Left cardiac atrium (tissue), 4 donors: ENCODE data around the gene NRM. TPM values are rescaled to one million over a fixed set of nuclear protein-coding genes. Genes with fewer than 3 reads are reported as not detected.

Experiments used
- ATAC-seq, 2 donors: fragments of 200-7000 bp; cut with Tn5 transposase; one replicate each; pipeline ENCODE4 v1.9.1; 2020; ENCODE audit warnings: mild to moderate bottlenecking in 2 of 2, moderate library complexity in 2 of 2
- DNase-seq: peaks from one replicate; pipeline ENCODE4 v3.0.0-alpha.2; 2020
- intact Hi-C, 2 donors: fragments of 100-400 bp; cut with DNase I; formaldehyde crosslinking; loops; one replicate each; pipeline versions ENCODE4 v1.14.1 to v1.15.1; 2022 to 2023
- total RNA-seq, 2 donors: library from RNA; stranded (reverse); fragmentation: NEBNext Ultra II Directional; extraction: Animal tissue kit (Norgen Biotek cat#: 25700); gene quantifications; one replicate each; pipeline ENCODE4 v1.2.1, GENCODE V29; 2021
- donor health status: DM: no; HTN: yes; CAD: no.
- donor health status: DM: no; HTN: yes; CAD: no; lungs with severe emphysema.
- donor health status: DM: yes; HTN: yes; CAD: no.
- donor health status: Dilated cardiomyopathy.

Gene NRM
- total RNA-seq, 2 donors from 2014 or later = 5.3 to 6.3 TPM

DNA sequence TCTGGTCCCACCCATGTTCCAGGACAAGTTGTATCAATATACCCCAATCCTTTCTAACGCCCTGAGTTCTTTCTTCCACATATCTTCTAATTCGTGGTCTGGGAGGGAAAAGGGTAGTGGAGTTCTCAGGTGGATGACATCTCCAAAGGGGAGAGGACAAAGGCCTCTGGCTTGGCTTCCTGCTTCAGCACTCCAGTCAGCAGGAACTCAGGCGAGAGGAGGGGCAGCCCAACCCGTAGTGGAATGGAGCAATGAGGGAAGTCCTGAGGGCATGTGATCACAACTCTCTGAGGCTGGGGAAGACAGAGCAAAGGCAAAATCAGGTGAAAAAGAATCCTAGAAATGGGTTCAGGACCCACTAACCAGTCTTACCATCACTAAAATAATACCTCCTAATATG, 9.6 kb upstream of the NRM start:
- DNase-seq (no peak), ATAC-seq (peak; percentile 75 to 82)
- intact Hi-C loops = no loop called here

DNA sequence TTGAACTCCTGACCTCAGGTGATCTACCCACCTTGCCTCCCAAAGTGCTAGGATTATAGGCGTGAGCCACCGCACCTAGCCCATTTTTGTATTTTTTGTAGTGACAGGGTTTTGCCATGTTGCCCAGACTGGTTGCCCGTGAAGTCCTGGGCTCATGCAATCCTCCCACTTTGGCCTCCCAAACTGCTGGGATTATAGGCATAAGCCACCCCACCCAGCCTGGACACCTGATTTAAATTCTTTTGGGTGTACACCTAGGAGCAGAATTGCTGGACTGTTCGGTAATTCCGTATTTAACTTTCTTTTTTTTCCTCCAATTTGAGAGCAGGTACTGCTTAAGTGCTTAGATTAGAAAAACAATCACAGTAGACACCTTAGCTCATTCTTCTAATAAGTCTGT, 5.6 kb upstream of the NRM start:
- intact Hi-C loops = no loop called here
- DNase-seq = no peak

DNA sequence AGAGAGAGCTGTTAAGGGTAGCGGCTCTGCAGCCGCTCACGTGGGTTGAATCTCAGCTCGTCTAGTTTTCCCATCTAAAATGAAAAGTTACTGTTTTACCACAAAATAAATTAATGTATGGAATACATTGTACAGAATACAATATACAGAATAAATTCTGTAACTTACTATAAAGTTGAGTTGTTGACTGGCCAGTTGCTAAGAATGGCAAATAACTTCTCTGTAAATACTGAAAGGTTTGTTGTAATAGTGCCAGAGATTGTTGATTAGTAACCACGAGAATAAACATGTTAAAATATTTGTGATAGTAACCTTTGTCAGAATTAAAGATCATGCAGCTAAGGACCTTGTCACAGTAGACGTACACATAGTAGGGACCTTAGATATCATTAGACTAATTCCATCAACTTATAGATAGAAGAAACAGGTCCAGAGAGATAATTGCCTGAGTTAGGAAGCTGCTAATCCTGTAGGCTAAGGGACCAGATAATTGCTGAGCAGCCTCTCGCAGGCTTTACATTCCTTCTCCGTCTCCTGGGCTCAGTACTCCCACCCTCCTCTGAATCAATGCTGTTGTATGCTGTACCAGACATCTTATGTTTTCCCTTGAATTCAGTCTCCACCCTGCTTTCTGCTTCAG, 544 bp upstream of the NRM start:
- ATAC-seq = no peak
- intact Hi-C loops = no loop called here
- DNase-seq = no peak

More for the DNA sequence above, 5.6 kb upstream of the NRM start:
- ATAC-seq = no peak

DNA sequence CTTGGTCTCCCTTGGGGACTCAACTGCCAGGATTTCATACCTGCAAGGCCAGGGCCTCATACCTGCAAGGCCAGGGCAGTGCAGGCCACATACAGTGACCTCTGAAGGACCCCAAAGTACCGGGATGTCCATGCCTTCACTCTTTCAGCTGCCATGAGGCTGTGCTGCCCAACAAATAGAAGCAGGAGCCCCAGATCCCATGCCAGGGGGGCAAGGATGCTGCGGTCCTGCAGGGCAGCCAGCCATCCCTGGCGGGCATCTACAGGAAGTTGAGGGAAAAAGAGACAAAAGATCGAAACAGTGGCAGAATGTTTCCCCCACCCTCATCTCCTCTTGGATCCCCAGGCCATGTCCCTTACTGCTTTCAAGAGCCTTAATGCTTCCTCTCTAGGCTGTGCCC, 799 bp downstream of the NRM start:
- intact Hi-C loops = no loop called here
- no peak for DNase-seq
- no peak for ATAC-seq

DNA sequence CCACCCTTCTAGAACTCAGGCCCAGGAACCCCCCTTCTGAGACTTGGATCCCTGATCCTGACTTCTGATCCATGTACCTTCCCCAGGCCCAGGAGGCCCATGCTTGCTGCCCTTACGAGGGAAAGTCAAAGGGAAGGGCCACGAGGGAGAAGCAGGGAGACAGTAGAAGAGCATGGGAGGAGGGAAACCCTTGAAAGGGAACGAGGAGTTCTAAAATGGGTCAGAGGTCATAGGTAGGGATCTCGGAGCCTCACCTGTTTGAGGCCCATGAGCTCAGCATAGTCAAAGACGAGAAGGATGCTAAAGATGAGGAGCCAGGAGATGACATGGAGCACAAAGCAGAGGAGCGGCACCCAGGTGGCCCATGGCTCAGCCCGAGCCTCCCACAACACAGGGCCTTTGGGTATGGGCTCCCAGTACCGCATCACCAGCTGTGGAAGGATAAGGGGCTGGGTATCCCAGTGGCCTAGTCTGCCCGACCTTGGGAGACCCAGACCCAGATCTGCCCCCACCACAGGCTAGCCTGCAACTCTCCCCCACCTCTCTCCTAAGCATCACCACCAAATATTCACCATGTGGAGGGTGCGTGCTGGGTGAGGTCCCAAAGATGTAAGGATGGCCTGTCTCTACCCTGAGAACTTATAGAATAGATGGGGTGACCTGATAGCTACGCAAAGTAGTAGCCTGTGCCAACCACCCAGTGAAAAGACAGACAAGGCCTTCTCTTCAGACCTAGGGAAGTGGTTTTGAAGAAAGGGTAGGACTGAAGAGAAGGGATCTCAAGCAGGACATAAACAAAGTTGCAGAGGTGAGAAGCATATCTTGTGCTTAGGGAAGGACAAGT, 1.5 kb downstream of the NRM start:
- intact Hi-C loops = no loop called here
- no peak for DNase-seq

DNA sequence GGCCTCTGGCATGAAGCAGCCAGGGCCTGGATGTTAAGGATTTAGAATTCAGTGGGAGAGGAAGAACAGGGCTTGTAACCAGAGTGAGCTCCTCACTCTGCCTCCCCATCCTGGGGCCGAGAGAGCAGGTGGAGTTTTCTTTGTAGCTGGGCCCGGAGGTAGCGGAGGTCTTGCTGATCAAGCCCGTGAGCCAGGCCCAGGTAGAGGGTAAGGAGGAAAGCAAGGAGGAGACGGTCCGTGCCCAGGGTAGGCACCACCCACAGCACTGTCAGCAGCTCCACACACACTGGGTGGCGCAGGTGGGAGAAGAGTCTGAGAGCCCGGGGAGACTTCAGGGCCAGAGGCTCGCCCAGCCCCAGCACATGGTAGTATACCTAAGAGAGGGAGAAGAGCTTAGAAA, 2.2 kb downstream of the NRM start:
- no peak for DNase-seq
- intact Hi-C loops = no loop called here
- no peak for ATAC-seq

More for the DNA sequence above, 1.5 kb downstream of the NRM start:
- no peak for ATAC-seq

DNA sequence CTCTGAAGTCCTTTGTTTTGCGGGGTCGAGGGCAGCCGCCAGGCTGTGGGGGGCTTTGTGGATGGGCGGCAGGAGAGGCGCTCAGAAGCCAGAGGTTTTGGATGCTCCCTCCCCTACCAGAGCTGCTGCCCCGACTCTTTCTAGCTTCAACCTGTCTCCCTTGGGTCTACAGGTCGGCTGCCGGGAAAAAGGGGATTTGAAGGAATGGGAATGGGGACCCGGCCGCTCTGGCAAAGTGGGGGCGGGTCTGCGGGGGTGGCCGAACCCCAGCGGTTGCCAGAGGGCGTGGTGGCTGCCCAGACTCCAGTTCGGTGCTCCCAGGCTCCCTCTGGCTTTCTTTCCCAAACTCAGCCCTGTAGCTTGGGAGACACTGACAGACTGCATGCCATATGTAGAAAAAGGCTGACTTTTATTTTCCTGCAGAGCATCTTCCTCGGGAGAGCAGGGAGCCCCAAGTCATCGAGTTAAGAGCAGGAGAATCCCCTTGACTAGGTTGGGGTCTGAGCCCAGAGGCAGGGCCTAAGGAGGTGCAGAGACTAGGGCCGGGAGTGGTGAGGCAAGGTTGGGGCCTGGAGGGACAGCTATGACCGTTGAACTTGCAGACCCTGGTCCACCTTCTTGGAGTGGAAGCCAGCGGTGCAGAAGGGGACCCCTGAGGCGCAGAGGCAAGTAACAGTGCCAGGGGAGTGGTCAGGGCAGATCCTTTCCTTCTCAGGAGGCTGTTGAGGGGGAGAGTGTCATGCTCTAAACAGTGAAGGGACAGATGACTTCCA, 2.9 kb downstream of the NRM start:
- ATAC-seq (no peak), DNase-seq (peak; percentile 64)
- intact Hi-C loops = no loop called here

DNA sequence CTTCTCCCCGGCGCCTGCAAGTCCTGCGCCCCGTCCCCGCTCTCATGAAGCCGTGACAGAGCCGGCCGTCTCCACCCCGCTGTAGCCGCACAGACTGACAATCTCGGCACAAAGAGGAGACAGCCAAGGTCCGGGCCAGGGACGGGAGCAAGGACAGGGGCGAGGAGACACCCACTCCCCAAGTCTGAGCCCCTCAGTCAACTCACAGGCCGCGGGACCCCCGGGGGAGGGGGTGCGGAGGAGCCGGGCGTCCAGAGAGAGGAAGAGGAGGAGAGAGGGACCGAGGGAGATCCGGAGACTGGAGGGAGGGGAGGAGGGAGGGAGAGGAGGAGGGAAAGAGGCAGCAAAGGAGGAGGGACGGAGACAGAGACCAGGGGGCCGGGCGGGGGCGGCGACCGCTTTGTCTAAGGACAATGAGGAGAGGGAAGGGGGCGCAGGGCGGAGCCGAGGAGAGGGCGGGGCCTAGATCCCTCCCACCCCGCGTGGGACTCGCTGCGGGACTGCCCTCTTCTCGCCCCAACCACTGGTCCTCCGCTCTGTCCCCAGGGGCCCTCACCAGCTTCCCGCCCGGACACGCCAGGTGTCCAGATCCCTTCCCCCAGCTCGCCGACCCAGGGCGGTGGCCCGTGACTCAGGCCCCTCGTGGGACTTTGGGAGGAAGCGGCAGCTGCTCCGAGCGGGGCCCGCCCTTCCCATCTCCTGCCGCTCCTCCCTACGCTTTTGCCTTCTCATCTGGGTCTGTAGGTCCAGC, 3.7 kb downstream of the NRM start:
- peak; percentile 98 for DNase-seq
- peak; percentile 69 to 79 for ATAC-seq
- intact Hi-C loops = no loop called here

DNA sequence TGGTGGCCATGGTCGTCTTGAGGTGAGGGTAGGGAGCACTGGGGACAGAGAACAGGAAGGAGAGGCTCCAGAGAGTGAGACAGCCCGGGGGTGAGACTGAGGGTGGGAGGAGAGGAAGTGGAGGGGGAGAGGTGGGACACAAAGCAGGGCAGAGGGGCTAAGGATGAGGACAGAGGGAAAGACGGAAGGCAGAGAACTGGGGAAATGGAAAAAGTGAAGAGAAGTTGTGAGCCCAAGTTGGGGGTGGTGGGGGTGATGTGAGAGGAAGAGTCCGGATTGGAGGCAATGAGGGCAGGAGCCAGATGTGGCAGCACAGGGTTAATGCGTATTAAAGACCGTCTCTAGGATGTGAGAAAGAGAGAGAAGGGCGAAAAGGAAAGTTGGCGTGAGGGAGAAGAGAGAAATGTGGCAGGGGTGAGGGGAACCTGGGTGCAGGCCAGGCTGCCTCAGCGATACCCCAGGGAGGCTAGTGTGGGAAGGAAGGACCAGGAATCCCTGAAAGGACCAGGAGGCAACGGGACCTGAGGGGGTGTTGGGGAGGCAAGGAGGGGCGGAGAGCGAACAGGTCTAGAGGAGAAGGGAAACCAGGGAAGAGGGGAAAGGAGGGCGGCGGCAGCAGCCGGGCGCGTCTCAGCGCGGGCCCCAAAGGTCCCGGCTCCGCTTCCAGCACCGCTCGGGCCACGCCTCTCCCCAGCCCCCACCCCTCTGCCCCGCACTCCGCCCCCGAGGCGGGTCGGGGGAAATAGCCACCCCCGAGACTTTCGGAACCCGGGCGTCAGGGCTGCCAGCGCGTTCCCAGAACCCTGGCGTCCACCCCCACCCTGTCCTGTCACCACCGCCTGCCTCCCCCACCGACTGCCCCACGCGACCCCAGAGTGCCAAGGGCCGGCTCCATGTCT, 4.5 kb downstream of the NRM start, which contains the start of gene PPP1R18:
PPP1R18 (minus strand) TSS at position 637 of the 899 bp plus-strand sequence; CDS start at position 10, 627 bp downstream.
- ATAC-seq = peak; percentile 61 to 62
- intact Hi-C loops = no loop called here
- peak; percentile 89 for DNase-seq

DNA sequence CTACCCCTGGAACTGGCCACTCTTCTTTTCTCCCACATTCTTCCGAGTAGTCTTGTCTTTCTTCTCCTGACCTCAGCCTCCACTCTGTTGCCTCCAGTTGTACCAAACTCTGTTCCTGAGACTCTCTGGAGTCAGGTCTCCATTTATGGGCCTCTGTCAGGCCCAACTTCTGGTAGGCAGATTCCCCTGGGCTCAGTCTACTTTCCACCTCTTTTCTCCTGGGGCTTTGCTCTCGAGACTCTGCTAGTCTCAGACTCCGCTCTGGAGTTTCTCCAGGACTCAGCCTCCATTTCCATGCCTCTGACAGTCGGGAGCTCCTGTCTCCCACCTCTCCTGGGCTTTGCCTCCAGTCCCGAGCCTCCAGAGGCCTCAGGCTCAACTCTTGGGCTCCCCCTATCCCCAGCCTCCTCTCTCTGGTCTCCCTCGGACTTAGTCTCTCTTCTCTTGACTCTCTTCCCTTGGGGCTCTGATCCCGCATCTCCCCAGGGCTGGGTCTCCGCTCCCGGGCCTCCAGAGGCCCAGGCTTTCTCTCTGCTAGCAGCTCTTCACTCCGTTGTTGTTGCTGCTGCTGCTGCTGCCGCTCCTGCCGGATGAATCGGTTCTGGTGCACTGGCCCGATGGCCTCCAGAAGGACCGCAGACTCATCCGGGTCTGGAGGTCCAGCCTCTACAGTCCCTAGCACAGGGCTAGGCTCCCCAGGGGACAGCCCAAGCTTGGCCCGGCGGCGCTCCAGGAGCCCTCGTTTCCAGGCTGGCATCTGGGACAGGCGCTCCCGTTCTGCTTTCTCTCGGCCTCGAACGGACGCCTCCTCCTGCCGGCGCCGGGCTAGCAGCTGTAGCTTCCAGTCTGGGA, 5.4 kb downstream of the NRM start:
- intact Hi-C loops = no loop called here
- ATAC-seq = no peak
- DNase-seq = peak; percentile 45

DNA sequence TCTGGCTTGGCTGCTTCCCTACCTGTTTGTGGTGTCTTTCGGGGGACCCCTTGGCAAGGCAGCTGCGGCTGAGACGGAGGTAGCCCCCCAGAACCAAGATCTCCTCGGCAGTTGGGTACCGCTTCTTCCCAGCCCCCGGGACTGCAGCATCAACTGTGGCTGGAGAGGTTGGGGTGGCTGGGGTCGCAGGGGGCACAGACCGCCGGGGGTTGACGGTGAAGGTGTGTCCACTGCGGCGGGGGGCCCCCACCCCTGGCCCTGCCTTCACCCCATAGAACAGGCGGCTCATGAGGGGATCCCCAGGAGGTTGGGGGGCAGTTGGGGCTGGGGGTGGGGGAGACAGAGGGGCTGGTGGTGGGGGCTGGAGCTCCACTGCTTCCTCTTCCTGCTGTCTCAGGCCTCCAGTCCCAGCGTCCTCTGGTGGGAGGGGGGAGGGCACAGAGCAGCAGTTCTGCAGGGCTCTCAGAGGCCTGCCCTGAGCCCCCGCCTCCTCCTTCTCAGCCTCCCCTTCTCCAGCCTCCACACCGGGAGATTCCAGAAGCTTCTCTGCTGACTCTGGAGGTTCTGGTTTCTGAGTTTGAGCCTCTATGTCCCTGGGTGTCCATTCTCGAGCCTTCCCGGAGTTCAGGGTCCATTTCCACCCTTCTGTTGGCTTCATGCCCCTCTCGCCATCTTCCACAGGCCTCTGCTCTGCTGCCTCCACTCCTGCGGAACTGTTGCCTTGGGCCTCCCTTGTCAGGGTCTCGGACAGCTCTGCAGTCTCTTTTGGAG, 6.2 kb downstream of the NRM start:
- intact Hi-C loops = no loop called here
- ATAC-seq (no peak), DNase-seq (peak; percentile 67)

DNA sequence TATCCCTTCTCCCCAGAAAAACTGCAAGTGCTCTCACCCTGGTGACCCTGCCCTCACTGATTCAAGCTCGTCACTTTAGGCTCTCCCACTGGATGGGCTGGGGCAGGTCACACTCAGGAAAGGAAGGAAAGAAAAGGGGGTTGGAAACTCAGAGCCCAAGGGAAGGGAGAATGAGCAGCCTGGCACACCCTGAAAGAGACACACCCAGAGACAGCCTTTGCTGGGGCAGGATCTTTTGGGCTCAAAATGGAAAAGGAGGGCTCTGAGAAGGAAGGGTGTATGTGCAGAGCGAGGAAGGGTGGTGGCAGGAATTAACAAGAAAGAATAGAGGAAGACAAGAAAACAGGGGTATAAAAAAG, 6.8 kb downstream of the NRM start:
- DNase-seq (peak; percentile 21), ATAC-seq (no peak)
- intact Hi-C loops = no loop called here

DNA sequence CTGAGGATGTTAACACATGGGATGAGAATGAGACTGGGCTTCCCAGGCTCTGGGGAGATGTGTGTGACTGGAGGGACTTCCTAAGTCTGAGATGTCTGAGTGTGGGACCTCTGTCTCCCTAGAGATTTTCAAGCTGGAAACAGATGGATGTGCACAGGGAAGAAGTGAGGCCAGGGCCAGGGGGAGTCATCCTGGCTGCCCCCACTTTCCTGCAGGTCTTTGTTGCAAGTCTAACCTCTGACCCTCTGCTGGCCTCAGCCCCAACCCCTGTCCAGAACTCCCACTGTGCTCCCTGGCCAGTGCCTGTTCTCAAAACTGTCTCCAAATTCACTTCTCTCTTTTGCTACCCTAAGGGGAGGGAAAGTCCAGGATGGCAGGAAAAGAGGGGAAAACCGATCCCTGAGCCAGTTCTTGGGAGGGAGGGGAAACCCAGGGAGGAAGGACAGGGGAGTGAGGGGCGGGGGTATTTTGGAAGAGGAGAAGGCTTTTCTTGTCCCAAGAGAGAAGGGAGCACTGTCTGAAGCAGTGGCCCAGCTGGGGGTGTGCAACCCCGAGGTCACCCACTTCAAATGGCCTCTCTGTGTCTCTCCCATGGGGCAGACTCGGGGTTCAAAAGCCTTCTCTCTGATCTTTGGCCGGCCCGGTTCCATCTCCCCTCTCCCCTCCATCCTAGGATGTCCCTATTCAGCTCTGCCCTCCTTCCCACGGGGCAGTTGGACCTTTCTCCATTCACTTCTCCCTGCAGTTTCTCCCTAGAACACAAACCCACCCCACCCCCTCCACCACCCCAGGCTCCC, 7.4 kb downstream of the NRM start:
- intact Hi-C loops = no loop called here
- DNase-seq (no peak), ATAC-seq (no peak)

DNA sequence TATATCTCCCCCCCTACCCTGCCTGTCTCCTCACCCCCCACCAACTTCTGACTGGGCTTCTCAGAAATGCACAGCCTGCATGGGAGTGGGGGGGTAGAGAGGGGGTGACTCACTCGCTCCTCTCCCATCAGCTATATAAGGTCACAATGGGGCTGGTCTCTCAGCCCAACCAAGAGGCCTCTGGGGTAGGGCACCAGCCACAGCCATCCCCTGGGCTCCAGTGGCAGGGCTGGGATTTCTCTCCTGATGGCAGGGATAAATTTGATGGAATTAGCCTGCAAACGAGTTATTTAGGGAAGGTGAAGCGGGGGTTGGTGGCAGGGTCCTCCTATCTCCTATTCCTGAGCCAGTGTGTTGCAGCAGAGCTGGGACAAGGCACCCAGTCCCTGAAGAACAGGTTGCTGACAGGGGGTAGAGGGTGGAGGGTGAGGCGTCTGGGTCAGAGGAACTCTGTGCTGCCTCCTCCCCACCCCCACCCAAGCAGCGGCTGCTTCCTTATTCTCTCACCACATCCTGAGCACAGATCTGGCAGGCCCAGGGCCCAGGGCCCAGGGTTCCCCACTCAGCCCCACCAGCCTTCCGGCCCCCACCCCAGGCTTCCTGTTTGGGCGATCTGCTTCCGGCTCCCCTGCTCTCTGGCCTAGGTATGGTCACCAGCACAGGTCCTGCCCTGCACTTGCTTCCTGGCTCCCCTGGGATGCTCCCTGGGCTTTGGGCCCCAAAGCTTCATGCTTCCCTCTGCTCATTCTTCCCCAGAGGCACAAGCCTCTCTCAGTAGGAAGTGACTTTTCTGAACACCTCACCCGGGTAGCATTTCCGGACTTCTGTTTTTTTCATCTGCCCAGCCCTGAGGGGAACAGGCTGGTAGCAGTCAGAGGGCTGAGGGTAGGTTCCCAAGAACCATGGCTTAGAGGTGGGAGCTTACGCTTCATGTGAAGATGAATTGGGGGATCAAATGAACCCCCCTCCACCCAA, 8.4 kb downstream of the NRM start:
- DNase-seq (peak; percentile 90), ATAC-seq (peak; percentile 38 to 62)
- intact Hi-C loops = no loop called here

DNA sequence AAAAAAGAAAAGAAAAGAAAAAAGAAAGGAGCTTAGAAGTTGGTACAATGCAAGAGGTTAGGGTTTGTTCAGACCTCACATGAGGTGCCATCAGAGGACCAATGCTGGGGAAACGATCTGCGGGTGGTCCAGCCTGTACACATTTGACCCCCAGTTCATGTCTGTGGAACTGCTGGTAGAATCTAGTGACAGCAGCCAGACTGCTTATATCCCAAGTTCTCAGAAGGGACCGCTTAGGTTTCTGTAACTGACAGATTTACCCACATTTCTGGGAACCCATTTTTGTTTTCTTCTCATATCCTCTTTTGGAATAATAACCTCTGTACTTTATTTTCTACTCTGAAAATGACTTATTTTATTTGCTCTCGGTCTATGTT, 9.0 kb downstream of the NRM start:
- no peak for ATAC-seq
- intact Hi-C loops = no loop called here
- no peak for DNase-seq
